IMR-90 (cell line): ENCODE data around the gene TMSB15C. TPM values are rescaled to one million over a fixed set of nuclear protein-coding genes. Genes with fewer than 3 reads are reported as not detected.

Experiments
- ATAC-seq: fragments of 200-7000 bp; cut with Tn5 transposase; 2 replicates; pipeline ENCODE4 v1.9.1; 2020; ENCODE audit warnings: low read depth, mild to moderate bottlenecking, moderate library complexity
- BruUV-seq: library from RNA; stranded (reverse); fragments of 400-500 nt; replicated peaks from 2 replicates; lab custom pipeline; 2021; lab: Mats Ljungman, UMichigan
- CTCF ChIA-PET: fragments of 300-600 bp; formaldehyde crosslinking; extraction: SDS; loops from one replicate; lab custom pipeline; 2021; ENCODE audit warnings: antibody characterized with exemption; lab: Yijun Ruan, JAX
- POLR2A ChIA-PET: fragments of 300-600 bp; sonication (Branson Sonifier 250); formaldehyde crosslinking; loops from one replicate; lab custom pipeline; 2022; ENCODE audit warnings: antibody characterized with exemption; ENCODE audit not compliant: unreplicated experiment; lab: Charles Lee
- DNase-seq: peaks from one replicate; pipeline ENCODE4 v3.0.0; 2013
- H2AFZ ChIP-seq: replicated peaks from 2 replicates; pipeline ENCODE3; 2013; ENCODE audit warnings: low read length, mild to moderate bottlenecking; ENCODE audit not compliant: poor library complexity
- H2AK5ac ChIP-seq: 2 replicates; pipeline ENCODE4 v1.6.1; 2013; ENCODE audit warnings: low read depth, low read length, inconsistent platforms
- H2AK9ac ChIP-seq: replicated peaks from 2 replicates; pipeline ENCODE3; 2013; ENCODE audit warnings: mild to moderate bottlenecking, low read depth, low read length, moderate library complexity; ENCODE audit not compliant: poor library complexity
- H2BK120ac ChIP-seq: 2 replicates; pipeline ENCODE4 v1.6.1; 2013; ENCODE audit warnings: low read depth, low read length, inconsistent platforms
- H2BK15ac ChIP-seq: 3 replicates; pipeline ENCODE4 v1.6.1; 2013; ENCODE audit warnings: low read depth, low read length, inconsistent platforms
- H2BK20ac ChIP-seq: 2 replicates; pipeline ENCODE4 v1.6.1; 2013; ENCODE audit warnings: low read depth, mild to moderate bottlenecking, inconsistent platforms, low read length, moderate library complexity
- H2BK5ac ChIP-seq: 2 replicates; pipeline ENCODE4 v1.6.1; 2013; ENCODE audit warnings: mild to moderate bottlenecking, low read depth, low read length, inconsistent platforms; ENCODE audit not compliant: poor library complexity, severe bottlenecking
- H3K14ac ChIP-seq: replicated peaks from 2 replicates; pipeline ENCODE4 v1.6.1; 2013; ENCODE audit warnings: low read depth, low read length, inconsistent platforms
- H3K18ac ChIP-seq: 2 replicates; pipeline ENCODE4 v1.6.1; 2013; ENCODE audit warnings: low read depth, low read length, control low read depth
- H3K23ac ChIP-seq: 2 replicates; pipeline ENCODE4 v1.6.1; 2013; ENCODE audit warnings: low read depth, low read length, inconsistent platforms
- H3K27ac ChIP-seq: 2 replicates; pipeline ENCODE4 v1.5.1; 2013; ENCODE audit warnings: mild to moderate bottlenecking, control low read depth, low read length; ENCODE audit not compliant: insufficient read depth
- H3K27me3 ChIP-seq: 2 replicates; pipeline ENCODE4 v1.6.1; 2013; ENCODE audit warnings: low read length; ENCODE audit not compliant: control insufficient read depth, insufficient read depth
- H3K36me3 ChIP-seq: 2 replicates; pipeline ENCODE4 v1.6.1; 2013; ENCODE audit warnings: low read length, mixed read lengths; ENCODE audit not compliant: control insufficient read depth, insufficient read depth
- H3K4ac ChIP-seq: 2 replicates; pipeline ENCODE4 v1.6.1; 2013; ENCODE audit warnings: low read depth, low read length, inconsistent platforms
- H3K4me1 ChIP-seq: 2 replicates; pipeline ENCODE4 v1.6.1; 2013; ENCODE audit warnings: low read length, mixed read lengths; ENCODE audit not compliant: control insufficient read depth, insufficient read depth
- H3K4me2 ChIP-seq: 2 replicates; pipeline ENCODE4 v1.6.1; 2013; ENCODE audit warnings: low read depth, mild to moderate bottlenecking, control low read depth, low read length, moderate library complexity
- H3K4me3 ChIP-seq: 2 replicates; pipeline ENCODE4 v1.5.1; 2013; ENCODE audit warnings: low read depth, mild to moderate bottlenecking, control low read depth, low read length, moderate library complexity; ENCODE audit not compliant: insufficient read depth
- H3K56ac ChIP-seq: 2 replicates; pipeline ENCODE4 v1.6.1; 2013; ENCODE audit warnings: low read length, inconsistent platforms; ENCODE audit not compliant: insufficient read depth; ENCODE audit errors: extremely low read depth
- H3K79me1 ChIP-seq, 2 experiments: 2 replicates each; pipeline ENCODE4 v1.6.1; 2013; ENCODE audit warnings: low read length in 2 of 2, inconsistent platforms in 1 of 2, low read depth in 1 of 2
- H3K9ac ChIP-seq: 2 replicates; pipeline ENCODE4 v1.6.1; 2013; ENCODE audit warnings: low read depth, low read length, control low read depth
- H3K9me1 ChIP-seq: 2 replicates; pipeline ENCODE4 v1.6.1; 2013; ENCODE audit warnings: low read length, inconsistent platforms; ENCODE audit not compliant: insufficient read depth
- H3K9me3 ChIP-seq: 2 replicates; pipeline ENCODE4 v1.6.1; 2013; ENCODE audit warnings: low read length; ENCODE audit not compliant: control insufficient read depth, insufficient read depth
- H4K20me1 ChIP-seq: 2 replicates; pipeline ENCODE4 v1.6.1; 2013; ENCODE audit warnings: low read length, inconsistent platforms; ENCODE audit not compliant: insufficient read depth
- H4K5ac ChIP-seq: 2 replicates; pipeline ENCODE4 v1.6.1; 2013; ENCODE audit warnings: mild to moderate bottlenecking, low read depth, low read length, control low read depth
- H4K8ac ChIP-seq, 2 experiments: 2 replicates each; pipeline ENCODE4 v1.6.1; 2013; ENCODE audit warnings: low read depth in 2 of 2, low read length in 2 of 2, control low read depth in 1 of 2, inconsistent platforms in 1 of 2
- H4K91ac ChIP-seq: 2 replicates; pipeline ENCODE4 v1.6.1; 2013; ENCODE audit warnings: low read depth, low read length, inconsistent platforms; ENCODE audit not compliant: insufficient read depth
- BHLHE40 ChIP-seq: fragments of 150-350 bp; IDR thresholded peaks from 2 replicates; pipeline ENCODE4 v1.6.1; 2016; ENCODE audit warnings: mild to moderate bottlenecking, low read depth, low read length
- CEBPB ChIP-seq: IDR thresholded peaks from 2 replicates; pipeline ENCODE4 v1.6.1; 2012; ENCODE audit warnings: low read depth, low read length, improper control_type of control experiment
- CHD1 ChIP-seq: IDR thresholded peaks from 2 replicates; pipeline ENCODE4 v1.6.1; 2012; ENCODE audit warnings: low read depth, low read length, improper control_type of control experiment
- FOS ChIP-seq: fragments of 150-350 bp; IDR thresholded peaks from 2 replicates; pipeline ENCODE4 v1.6.1; 2016; ENCODE audit warnings: low read depth, low read length
- MAFK ChIP-seq: IDR thresholded peaks from 2 replicates; pipeline ENCODE4 v1.6.1; 2012; ENCODE audit warnings: low read depth, low read length, improper control_type of control experiment
- MAZ ChIP-seq: IDR thresholded peaks from 2 replicates; pipeline ENCODE4 v1.6.1; 2012; ENCODE audit warnings: low read depth, mild to moderate bottlenecking, low read length, improper control_type of control experiment, moderate library complexity, borderline replicate concordance
- MXI1 ChIP-seq: IDR thresholded peaks from 2 replicates; pipeline ENCODE4 v1.6.1; 2012; ENCODE audit warnings: low read depth, mild to moderate bottlenecking, low read length, moderate library complexity, borderline replicate concordance
- NFE2L2 ChIP-seq: fragments of 150-350 bp; IDR thresholded peaks from 2 replicates; pipeline ENCODE4 v1.6.1; 2016; ENCODE audit warnings: low read depth, mild to moderate bottlenecking, low read length
- POLR2A ChIP-seq: IDR thresholded peaks from 2 replicates; pipeline ENCODE4 v1.6.1; 2012; ENCODE audit warnings: mild to moderate bottlenecking, low read depth, low read length
- RAD21 ChIP-seq: IDR thresholded peaks from 2 replicates; pipeline ENCODE4 v1.6.1; 2012; ENCODE audit warnings: low read length, improper control_type of control experiment
- RCOR1 ChIP-seq: IDR thresholded peaks from 2 replicates; pipeline ENCODE4 v1.6.1; 2012; ENCODE audit warnings: mild to moderate bottlenecking, low read length, improper control_type of control experiment; ENCODE audit not compliant: insufficient replicate concordance
- RFX5 ChIP-seq: IDR thresholded peaks from 2 replicates; pipeline ENCODE4 v1.8.0; 2012; ENCODE audit warnings: low read depth, mild to moderate bottlenecking, low read length, moderate library complexity
- SMC3 ChIP-seq: fragments of 150-350 bp; IDR thresholded peaks from 2 replicates; pipeline ENCODE4 v1.6.1; 2016; ENCODE audit warnings: low read depth, mild to moderate bottlenecking, antibody characterized with exemption, low read length, moderate library complexity
- WGBS, 2 experiments: methylation state at CpG; one replicate each; pipeline versions ENCODE4 v1.1.5 to v1.1.7; 2013; ENCODE audit warnings: missing lambda C conversion rate in 2 of 2; ENCODE audit not compliant: insufficient read length in 1 of 2; ENCODE audit errors: extremely low coverage in 2 of 2; 5-methylcytosine and 5-hydroxymethylcytosine counted together
- dilution Hi-C: fragments of 300-500 bp; cut with HindIII; formaldehyde crosslinking; loops from one replicate; pipeline ENCODE4 v1.14.3; 2018; ENCODE audit warnings: low sequenced_read_pairs; ENCODE audit not compliant: unreplicated experiment
- in situ Hi-C: fragments of 300-500 bp; cut with MboI; formaldehyde crosslinking; loops from 3 replicates; pipeline ENCODE4 v1.14.3; 2019; ENCODE audit warnings: low sequenced_read_pairs, inconsistent platforms, mixed read lengths
- intact Hi-C: fragments of 100-400 bp; cut with micrococcal nuclease; formaldehyde crosslinking; loops from 2 replicates; pipeline ENCODE4 v1.10.0; 2022
- polyA plus RNA-seq, 3 experiments: library from polyadenylated mRNA; depleted of rRNA; stranded (reverse); fragments of >200 nt; gene quantifications; 2 replicates each; pipeline ENCODE4 v1.2.3, GENCODE V29; 2012; ENCODE audit warnings: low replicate concordance in 1 of 3
- total RNA-seq: library from RNA; depleted of rRNA; stranded (reverse); fragments of >200 nt; gene quantifications from 2 replicates; pipeline ENCODE4 v1.2.3, GENCODE V29; 2012
- TF ChIP-seq, protein P1 (sequence below): fragments of 150-350 bp; IDR thresholded peaks from 2 replicates; pipeline ENCODE4 v1.6.1; 2016; ENCODE audit warnings: low read depth, mild to moderate bottlenecking, low read length, moderate library complexity, borderline replicate concordance
- TF ChIP-seq, protein P2 (sequence below): conservative IDR thresholded peaks from 2 replicates; pipeline ENCODE4 v1.5.1; 2012; ENCODE audit warnings: mild to moderate bottlenecking, low read depth, low read length, improper control_type of control experiment
- TF ChIP-seq, protein P3 (sequence below): fragments of 150-350 bp; IDR thresholded peaks from 2 replicates; pipeline ENCODE4 v1.6.1; 2017; ENCODE audit warnings: mild to moderate bottlenecking, antibody characterized with exemption, low read length, low read depth

Gene TMSB15C
- total and polyA plus RNA-seq, 2 of the 4 experiments (the other 2 are of a cell fraction), result 1.9 to 2.0 TPM

DNA sequence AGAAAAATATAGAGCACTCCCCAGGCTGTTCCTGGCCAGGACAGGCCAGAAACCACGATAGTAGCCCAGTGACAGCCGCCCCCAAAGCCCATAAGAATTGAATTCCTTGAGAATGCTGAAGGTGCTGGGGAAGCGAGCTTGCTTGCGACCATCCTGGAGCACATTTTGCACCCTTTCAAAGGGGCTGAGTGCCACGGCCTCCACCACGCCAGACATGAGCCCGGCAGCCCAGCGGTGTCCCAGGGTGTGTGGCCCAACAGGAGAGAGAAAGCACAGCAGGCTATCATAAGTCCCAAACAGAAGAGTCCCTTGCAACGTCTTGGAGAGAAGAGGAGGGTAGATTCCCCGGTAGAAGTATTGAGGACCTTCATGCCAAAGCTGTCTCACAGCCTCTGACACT, 28.6 kb upstream of the TMSB15C start:
- H3K27me3 ChIP-seq, result peaks cover 9% of the 10 kb centered on the region; the same call in 1 of the 2 replicates
- H4K20me1 ChIP-seq, result no peaks in the 10 kb centered on the region
- H2AK9ac ChIP-seq, result no peak overlapping the region
- no peak overlapping the region for H3K14ac ChIP-seq
- H3K79me1 ChIP-seq, result no peaks in the 10 kb centered on the region
- no peak overlapping the region for H3K4me2 ChIP-seq
- no peaks in the 10 kb centered on the region; the same call in 1 of the 2 replicates for H3K9me1 ChIP-seq
- H3K18ac ChIP-seq, result no peak overlapping the region
- no peak overlapping the region for H2BK5ac ChIP-seq
- ChIA-PET CTCF (no interaction called here), POLR2A (no interaction called here)
- 63% methylated on average over 6 of the region's 10 CpGs; no CpG with 5 or more reads in 1 of the 2 experiments for WGBS, 2 experiments
- dilution Hi-C loops, result no loop called here
- no peak overlapping the region for H2BK120ac ChIP-seq
- no peak overlapping the region for H4K8ac ChIP-seq
- H3K9ac ChIP-seq, result no peak overlapping the region
- H3K4ac ChIP-seq, result no peak overlapping the region
- no peak overlapping the region for H2AFZ ChIP-seq
- H3K4me1 ChIP-seq, result no peaks in the 10 kb centered on the region
- H4K91ac ChIP-seq, result no peak overlapping the region
- H3K36me3 ChIP-seq, result no peaks in the 10 kb centered on the region
- no peaks in the 10 kb centered on the region for H3K9me3 ChIP-seq
- no TSS peak for BruUV-seq
- no peak overlapping the region for H2AK5ac ChIP-seq
- H3K4me3 ChIP-seq, result no peak overlapping the region
- DNase-seq (no peak), ATAC-seq (no peak)
- H2BK15ac ChIP-seq, result no peak overlapping the region
- intact Hi-C loops, result no loop called here
- in situ Hi-C loops, result loop anchor here (25.0 kb wide), 1 partner anchor 267 kb away; the partner anchor contains the start of gene RAB9B
- H4K5ac ChIP-seq, result no peak overlapping the region
- TF ChIP-seq NFE2L2, result no peak
- no peak for TF ChIP-seq CHD1
- TF ChIP-seq MAFK, result no peak
- TF ChIP-seq CEBPB, result no peak
- no peak for TF ChIP-seq RAD21
- TF ChIP-seq RCOR1, result no peak
- no peak for TF ChIP-seq FOS
- TF ChIP-seq, protein P1, sequence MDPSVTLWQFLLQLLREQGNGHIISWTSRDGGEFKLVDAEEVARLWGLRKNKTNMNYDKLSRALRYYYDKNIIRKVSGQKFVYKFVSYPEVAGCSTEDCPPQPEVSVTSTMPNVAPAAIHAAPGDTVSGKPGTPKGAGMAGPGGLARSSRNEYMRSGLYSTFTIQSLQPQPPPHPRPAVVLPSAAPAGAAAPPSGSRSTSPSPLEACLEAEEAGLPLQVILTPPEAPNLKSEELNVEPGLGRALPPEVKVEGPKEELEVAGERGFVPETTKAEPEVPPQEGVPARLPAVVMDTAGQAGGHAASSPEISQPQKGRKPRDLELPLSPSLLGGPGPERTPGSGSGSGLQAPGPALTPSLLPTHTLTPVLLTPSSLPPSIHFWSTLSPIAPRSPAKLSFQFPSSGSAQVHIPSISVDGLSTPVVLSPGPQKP, result no peak
- TF ChIP-seq, protein P2, sequence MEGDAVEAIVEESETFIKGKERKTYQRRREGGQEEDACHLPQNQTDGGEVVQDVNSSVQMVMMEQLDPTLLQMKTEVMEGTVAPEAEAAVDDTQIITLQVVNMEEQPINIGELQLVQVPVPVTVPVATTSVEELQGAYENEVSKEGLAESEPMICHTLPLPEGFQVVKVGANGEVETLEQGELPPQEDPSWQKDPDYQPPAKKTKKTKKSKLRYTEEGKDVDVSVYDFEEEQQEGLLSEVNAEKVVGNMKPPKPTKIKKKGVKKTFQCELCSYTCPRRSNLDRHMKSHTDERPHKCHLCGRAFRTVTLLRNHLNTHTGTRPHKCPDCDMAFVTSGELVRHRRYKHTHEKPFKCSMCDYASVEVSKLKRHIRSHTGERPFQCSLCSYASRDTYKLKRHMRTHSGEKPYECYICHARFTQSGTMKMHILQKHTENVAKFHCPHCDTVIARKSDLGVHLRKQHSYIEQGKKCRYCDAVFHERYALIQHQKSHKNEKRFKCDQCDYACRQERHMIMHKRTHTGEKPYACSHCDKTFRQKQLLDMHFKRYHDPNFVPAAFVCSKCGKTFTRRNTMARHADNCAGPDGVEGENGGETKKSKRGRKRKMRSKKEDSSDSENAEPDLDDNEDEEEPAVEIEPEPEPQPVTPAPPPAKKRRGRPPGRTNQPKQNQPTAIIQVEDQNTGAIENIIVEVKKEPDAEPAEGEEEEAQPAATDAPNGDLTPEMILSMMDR, result no peak
- no peak for TF ChIP-seq SMC3
- no peak for TF ChIP-seq BHLHE40
- no peak for TF ChIP-seq MAZ
- TF ChIP-seq, protein P3, sequence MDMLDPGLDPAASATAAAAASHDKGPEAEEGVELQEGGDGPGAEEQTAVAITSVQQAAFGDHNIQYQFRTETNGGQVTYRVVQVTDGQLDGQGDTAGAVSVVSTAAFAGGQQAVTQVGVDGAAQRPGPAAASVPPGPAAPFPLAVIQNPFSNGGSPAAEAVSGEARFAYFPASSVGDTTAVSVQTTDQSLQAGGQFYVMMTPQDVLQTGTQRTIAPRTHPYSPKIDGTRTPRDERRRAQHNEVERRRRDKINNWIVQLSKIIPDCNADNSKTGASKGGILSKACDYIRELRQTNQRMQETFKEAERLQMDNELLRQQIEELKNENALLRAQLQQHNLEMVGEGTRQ, result no peak
- no peak for TF ChIP-seq POLR2A
- no peak for TF ChIP-seq RFX5
- TF ChIP-seq MXI1, result no peak
- no peak overlapping the region for H2BK20ac ChIP-seq
- H3K27ac ChIP-seq, result no peak overlapping the region
- no peak overlapping the region for H3K56ac ChIP-seq
- no peak overlapping the region for H3K23ac ChIP-seq
